ENCODE measurements around the gene CDH13. TPM values are rescaled to one million over a fixed set of nuclear protein-coding genes. Genes with fewer than 3 reads are reported as not detected.

Gene CDH13
- total RNA-seq, 1 donor from 2014 or later = 46.4 TPM

- H3K4me1 Mint-ChIP-seq (ENCODE audit: unreplicated experiment) = peaks cover 8% of the 10 kb centered on the region
- H3K27me3 Mint-ChIP-seq = no peaks in the 10 kb centered on the region
- DNase-seq (ENCODE audit: extremely low spot score, unreplicated experiment) = no peak
- H3K9me3 Mint-ChIP-seq = no peaks in the 10 kb centered on the region
- no peak overlapping the region for H3K4me3 Mint-ChIP-seq
- H3K27ac Mint-ChIP-seq = no peak overlapping the region
- no peaks in the 10 kb centered on the region for H3K36me3 Mint-ChIP-seq
- TF ChIP-seq CTCF (conservative IDR thresholded peaks at IDR 0.05) = no peak
Observed at GRCh38 chr16:83792391-83792790, 1165.6 kb downstream of the CDH13 start.

GRCh38 chr16:83793179-83793578 lies 1166.4 kb downstream of the CDH13 start:
- no peaks in the 10 kb centered on the region for H3K36me3 Mint-ChIP-seq
- no peaks in the 10 kb centered on the region for H3K9me3 Mint-ChIP-seq
- no peak for TF ChIP-seq CTCF (conservative IDR thresholded peaks at IDR 0.05)
- no peaks in the 10 kb centered on the region for H3K27me3 Mint-ChIP-seq
- DNase-seq (ENCODE audit: extremely low spot score, unreplicated experiment) = no peak
- H3K27ac Mint-ChIP-seq = no peak overlapping the region
- no peak overlapping the region for H3K4me3 Mint-ChIP-seq
- H3K4me1 Mint-ChIP-seq (ENCODE audit: unreplicated experiment) = peaks cover 8% of the 10 kb centered on the region

- DNase-seq (ENCODE audit: extremely low spot score, unreplicated experiment) = no peak
- peaks cover 8% of the 10 kb centered on the region for H3K4me1 Mint-ChIP-seq (ENCODE audit: unreplicated experiment)
- no peak for TF ChIP-seq CTCF (conservative IDR thresholded peaks at IDR 0.05)
- H3K4me3 Mint-ChIP-seq = no peak overlapping the region
- H3K27me3 Mint-ChIP-seq = no peaks in the 10 kb centered on the region
- no peak overlapping the region for H3K27ac Mint-ChIP-seq
- no peaks in the 10 kb centered on the region for H3K9me3 Mint-ChIP-seq
- no peaks in the 10 kb centered on the region for H3K36me3 Mint-ChIP-seq
Observed at GRCh38 chr16:83794860-83795554, 1168.2 kb downstream of the CDH13 start.

- no peak overlapping the region for H3K4me3 Mint-ChIP-seq
- H3K27ac Mint-ChIP-seq = no peak overlapping the region
- no peaks in the 10 kb centered on the region for H3K36me3 Mint-ChIP-seq
- H3K27me3 Mint-ChIP-seq = no peaks in the 10 kb centered on the region
- TF ChIP-seq CTCF (conservative IDR thresholded peaks at IDR 0.05) = no peak
- no peaks in the 10 kb centered on the region for H3K9me3 Mint-ChIP-seq
- DNase-seq (ENCODE audit: extremely low spot score, unreplicated experiment) = no peak
- H3K4me1 Mint-ChIP-seq (ENCODE audit: unreplicated experiment) = peaks cover 9% of the 10 kb centered on the region
Observed at GRCh38 chr16:83797013-83797412, 1170.2 kb downstream of the CDH13 start.

GRCh38 chr16:83799336-83799735 lies 1172.6 kb downstream of the CDH13 start:
- no peak for DNase-seq (ENCODE audit: extremely low spot score, unreplicated experiment)

More at GRCh38 chr16:83799336-83799735, 1172.6 kb downstream of the CDH13 start:
- Mint-ChIP-seq H3K4me1 (ENCODE audit: unreplicated experiment) (peaks cover 23% of the 10 kb centered on the region), H3K9me3 (no peaks in the 10 kb centered on the region), H3K4me3 (no peak overlapping the region), H3K27ac (no peak overlapping the region), H3K36me3 (no peaks in the 10 kb centered on the region), H3K27me3 (peaks cover 3% of the 10 kb centered on the region)
- TF ChIP-seq CTCF (conservative IDR thresholded peaks at IDR 0.05) = no peak
